GM12878 (cell line): Measurements from ENCODE around the gene RPL12.

Experiments
- CHD4 ChIP-seq: fragments of 200-600 bp; sonication (generic); IDR thresholded peaks from 2 replicates; pipeline ENCODE4 v1.6.1; 2016; ENCODE audit warnings: mild to moderate bottlenecking
- CTCF ChIP-seq, 3 experiments: IDR thresholded peaks in 2 of 3; conservative IDR thresholded peaks in 1 of 3; 2 replicates each; pipeline ENCODE4 v1.5.1; 2011; ENCODE audit warnings: low read depth in 3 of 3, low read length in 3 of 3, mild to moderate bottlenecking in 3 of 3, control low read depth in 2 of 3, moderate library complexity in 2 of 3, inconsistent platforms in 1 of 3, mixed read lengths in 1 of 3; ENCODE audit not compliant: control insufficient read depth in 2 of 3, insufficient read depth in 1 of 3; ENCODE audit errors: extremely low read depth in 1 of 3
- SPI1 ChIP-seq: IDR thresholded peaks from 2 replicates; pipeline ENCODE4 v1.6.1; 2011; ENCODE audit warnings: low read depth, mild to moderate bottlenecking, low read length, moderate library complexity, borderline replicate concordance; ENCODE audit not compliant: insufficient read depth
- SREBF1 ChIP-seq: IDR thresholded peaks from 2 replicates; pipeline ENCODE4 v1.6.1; 2012; ENCODE audit warnings: mild to moderate bottlenecking, low read length
- TAF1 ChIP-seq: IDR thresholded peaks from 2 replicates; pipeline ENCODE4 v1.6.1; 2011; ENCODE audit warnings: mild to moderate bottlenecking, low read depth, low read length, borderline replicate concordance
- ZNF217 ChIP-seq: fragments of 450-650 bp; IDR thresholded peaks from 2 replicates; pipeline ENCODE4 v1.6.1; 2017; ENCODE audit warnings: antibody characterized with exemption, mild to moderate bottlenecking

GRCh38 chr9:127415141-127415540 is 36.1 kb downstream of the RPL12 start:
- TF ChIP-seq SPI1, result no peak
- no peak for TF ChIP-seq CHD4
- no peak for TF ChIP-seq TAF1
- TF ChIP-seq SREBF1, result no peak
- no peak for TF ChIP-seq CTCF (IDR thresholded peaks at IDR 0.05 in 2 of 3, conservative IDR thresholded peaks at IDR 0.05 in 1 of 3; ENCODE audit: control insufficient read depth in 2 of 3, extremely low read depth in 1 of 3, insufficient read depth in 1 of 3, low read depth in 3 of 3, low read length in 3 of 3)
- no peak for TF ChIP-seq ZNF217
